ENCODE data around the gene TRAPPC12.

TRAPPC12 gene

DNA sequence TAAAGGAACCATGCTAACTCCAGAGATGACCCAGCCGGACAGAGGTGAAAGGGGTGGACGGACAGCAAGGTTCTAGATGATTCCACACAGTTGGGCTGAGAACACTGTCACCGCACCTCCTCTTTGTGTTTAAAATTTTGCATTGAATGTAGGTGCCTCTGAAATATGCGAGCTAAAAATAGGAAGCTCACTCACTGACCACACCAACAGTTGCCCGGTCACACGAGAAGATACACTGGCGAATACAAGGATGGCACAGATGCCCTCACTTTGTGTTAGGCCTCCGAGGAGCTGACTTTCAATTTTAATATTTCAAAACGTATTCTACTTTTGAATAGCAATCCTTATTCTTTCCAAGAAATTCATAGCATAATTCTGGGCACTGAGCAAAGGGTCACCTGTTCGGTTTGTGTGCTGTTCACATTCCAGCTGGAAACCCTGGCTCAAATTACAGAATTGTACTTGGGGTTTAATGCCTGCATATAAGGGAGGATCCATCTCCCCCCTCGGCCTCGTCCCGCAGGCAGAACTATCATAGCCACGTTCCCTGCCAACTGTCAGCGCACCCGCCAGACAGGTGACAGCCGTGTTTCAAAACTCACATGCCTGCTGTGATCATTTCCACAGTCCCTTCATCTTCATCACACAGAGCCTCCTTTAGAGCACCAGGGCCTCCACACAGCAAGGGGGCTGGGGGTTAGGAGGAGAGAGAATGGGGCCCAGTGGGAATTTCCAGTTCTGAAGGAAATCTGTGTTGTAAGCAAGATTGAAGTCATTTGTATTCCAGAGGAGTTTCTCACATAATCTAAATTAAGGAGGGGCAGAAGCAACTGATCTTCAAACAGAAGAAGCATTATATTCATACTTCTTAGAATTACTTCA, 91.6 kb downstream of the TRAPPC12 start:
- TF ChIP-seq, protein P1, sequence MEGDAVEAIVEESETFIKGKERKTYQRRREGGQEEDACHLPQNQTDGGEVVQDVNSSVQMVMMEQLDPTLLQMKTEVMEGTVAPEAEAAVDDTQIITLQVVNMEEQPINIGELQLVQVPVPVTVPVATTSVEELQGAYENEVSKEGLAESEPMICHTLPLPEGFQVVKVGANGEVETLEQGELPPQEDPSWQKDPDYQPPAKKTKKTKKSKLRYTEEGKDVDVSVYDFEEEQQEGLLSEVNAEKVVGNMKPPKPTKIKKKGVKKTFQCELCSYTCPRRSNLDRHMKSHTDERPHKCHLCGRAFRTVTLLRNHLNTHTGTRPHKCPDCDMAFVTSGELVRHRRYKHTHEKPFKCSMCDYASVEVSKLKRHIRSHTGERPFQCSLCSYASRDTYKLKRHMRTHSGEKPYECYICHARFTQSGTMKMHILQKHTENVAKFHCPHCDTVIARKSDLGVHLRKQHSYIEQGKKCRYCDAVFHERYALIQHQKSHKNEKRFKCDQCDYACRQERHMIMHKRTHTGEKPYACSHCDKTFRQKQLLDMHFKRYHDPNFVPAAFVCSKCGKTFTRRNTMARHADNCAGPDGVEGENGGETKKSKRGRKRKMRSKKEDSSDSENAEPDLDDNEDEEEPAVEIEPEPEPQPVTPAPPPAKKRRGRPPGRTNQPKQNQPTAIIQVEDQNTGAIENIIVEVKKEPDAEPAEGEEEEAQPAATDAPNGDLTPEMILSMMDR (IDR thresholded peaks at IDR 0.05; ENCODE audit: insufficient read depth, low read length, poor library complexity, severe bottlenecking): no peak
- DNase-seq (ENCODE audit: extremely low read depth, insufficient read length): no peak
- peaks cover 26% of the 10 kb centered on the region for H3K36me3 ChIP-seq (ENCODE audit: control insufficient read depth, insufficient read depth, low read length)
- no peak overlapping the region for H3K4me3 ChIP-seq (replicated peaks; ENCODE audit: low read depth, low read length)
- H3K27me3 ChIP-seq (replicated peaks; ENCODE audit: control insufficient read depth, insufficient read depth, low read length): no peaks in the 10 kb centered on the region

DNA sequence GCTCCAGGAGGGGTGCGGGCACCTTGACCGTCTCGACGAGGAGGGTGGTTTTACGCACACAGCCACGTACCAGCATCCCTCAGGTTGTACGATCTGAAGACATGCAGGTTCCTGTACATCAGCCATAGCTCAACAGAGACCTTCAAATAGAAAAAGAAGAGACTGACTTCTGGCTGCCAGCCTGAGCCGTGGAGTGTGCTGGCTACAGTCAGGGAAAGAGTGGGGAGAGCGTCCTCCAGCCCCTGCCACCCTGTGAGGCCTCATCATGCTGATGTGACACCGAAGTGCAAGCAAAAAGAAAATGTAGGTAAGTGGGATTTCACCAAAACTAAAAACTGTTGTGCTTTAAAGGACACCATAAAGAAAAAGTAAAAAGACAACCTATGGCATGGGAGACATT, 92.8 kb downstream of the TRAPPC12 start:
- Histone ChIP-seq H3K36me3 (ENCODE audit: control insufficient read depth, insufficient read depth, low read length) (peaks cover 27% of the 10 kb centered on the region), H3K4me3 (replicated peaks; ENCODE audit: low read depth, low read length) (no peak overlapping the region)

DNA sequence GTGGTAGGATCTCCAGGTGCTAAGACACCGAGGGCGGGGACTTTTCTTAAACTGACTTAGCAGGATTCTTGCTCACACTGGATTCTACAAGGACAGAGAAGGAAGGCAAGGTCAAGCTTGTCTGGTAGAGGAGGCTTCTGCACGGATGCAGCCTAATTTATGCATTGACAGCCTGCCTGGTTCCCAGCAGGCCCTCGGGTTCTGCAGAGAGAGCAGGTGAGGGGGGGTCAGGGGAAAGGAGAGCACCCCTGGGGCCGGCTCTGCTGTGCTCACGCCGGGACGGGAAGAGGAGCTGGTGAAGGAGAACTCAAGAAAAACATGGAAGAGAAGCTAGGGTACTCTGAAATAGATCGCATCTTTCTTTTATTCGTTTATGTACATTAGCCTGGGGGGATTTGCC, 93.5 kb downstream of the TRAPPC12 start:
- no peak for DNase-seq (ENCODE audit: extremely low read depth, insufficient read length)
- H3K4me3 ChIP-seq (replicated peaks; ENCODE audit: low read depth, low read length): no peak overlapping the region
- peaks cover 23% of the 10 kb centered on the region for H3K36me3 ChIP-seq (ENCODE audit: control insufficient read depth, insufficient read depth, low read length)
- TF ChIP-seq, protein P1 (IDR thresholded peaks at IDR 0.05; ENCODE audit: insufficient read depth, low read length, poor library complexity, severe bottlenecking): no peak
- no peaks in the 10 kb centered on the region for H3K27me3 ChIP-seq (replicated peaks; ENCODE audit: control insufficient read depth, insufficient read depth, low read length)

More for the DNA sequence above, 92.8 kb downstream of the TRAPPC12 start:
- no peaks in the 10 kb centered on the region for H3K27me3 ChIP-seq (replicated peaks; ENCODE audit: control insufficient read depth, insufficient read depth, low read length)
- DNase-seq (ENCODE audit: extremely low read depth, insufficient read length): no peak
- TF ChIP-seq, protein P1 (IDR thresholded peaks at IDR 0.05; ENCODE audit: insufficient read depth, low read length, poor library complexity, severe bottlenecking): no peak

DNA sequence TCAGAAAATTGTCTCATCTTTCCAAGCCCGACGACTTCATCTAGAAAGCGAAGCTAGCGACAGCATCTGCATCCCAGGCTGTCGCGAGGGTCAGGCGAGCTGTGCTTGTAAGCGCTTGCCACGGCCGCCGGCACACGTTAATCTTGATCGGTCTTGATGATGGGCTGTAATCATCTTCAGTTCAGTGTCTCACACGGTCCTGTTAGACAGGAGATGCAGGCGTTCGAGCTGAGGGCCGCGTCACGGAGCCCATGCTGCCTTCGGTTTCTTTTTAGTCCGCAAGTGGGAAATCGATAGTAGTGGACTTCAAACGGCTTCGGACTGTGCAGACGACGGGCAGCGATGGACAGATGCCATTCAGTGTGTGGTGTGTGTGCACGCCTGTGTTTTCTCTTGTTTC, 96.3 kb downstream of the TRAPPC12 start:
- no peaks in the 10 kb centered on the region for H3K27me3 ChIP-seq (replicated peaks; ENCODE audit: control insufficient read depth, insufficient read depth, low read length)
- H3K4me3 ChIP-seq (replicated peaks; ENCODE audit: low read depth, low read length): no peak overlapping the region
- TF ChIP-seq, protein P1 (IDR thresholded peaks at IDR 0.05; ENCODE audit: insufficient read depth, low read length, poor library complexity, severe bottlenecking): no peak
- DNase-seq (ENCODE audit: extremely low read depth, insufficient read length): no peak
- peaks cover 18% of the 10 kb centered on the region for H3K36me3 ChIP-seq (ENCODE audit: control insufficient read depth, insufficient read depth, low read length)

DNA sequence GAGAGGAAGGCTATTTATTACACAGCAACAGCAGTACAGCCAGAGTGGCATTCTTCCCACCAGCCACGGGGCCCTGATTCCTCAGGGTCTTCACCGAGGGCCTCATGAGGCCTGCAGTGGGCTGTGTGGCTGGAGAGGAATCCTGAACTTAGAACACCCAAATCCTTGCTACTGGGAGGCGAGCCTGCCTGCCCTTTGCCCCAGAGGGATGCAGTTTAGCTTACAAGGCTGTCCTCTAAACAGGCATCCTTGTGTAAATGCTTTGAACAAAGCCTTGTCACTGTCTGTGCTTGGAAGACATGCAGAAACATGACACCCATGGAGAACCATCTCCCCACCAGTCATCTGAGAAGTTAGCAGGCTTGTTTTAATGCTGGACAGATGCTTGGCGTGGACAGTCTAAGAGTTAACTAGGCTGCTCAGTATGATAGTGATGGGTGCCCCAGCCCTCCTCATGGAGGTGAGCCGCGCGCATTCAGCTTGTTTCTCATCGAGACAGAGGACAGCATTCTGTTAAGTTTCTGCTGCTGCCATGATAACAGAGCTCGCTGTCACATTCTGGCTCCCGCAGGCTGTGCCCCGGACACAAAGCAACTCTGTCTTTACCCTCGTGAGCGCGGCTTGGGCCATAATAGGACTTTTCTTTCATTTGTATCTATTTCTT, 97.0 kb downstream of the TRAPPC12 start:
- peaks cover 16% of the 10 kb centered on the region for H3K36me3 ChIP-seq (ENCODE audit: control insufficient read depth, insufficient read depth, low read length)
- no peak for DNase-seq (ENCODE audit: extremely low read depth, insufficient read length)
- TF ChIP-seq, protein P1 (IDR thresholded peaks at IDR 0.05; ENCODE audit: insufficient read depth, low read length, poor library complexity, severe bottlenecking): no peak
- H3K27me3 ChIP-seq (replicated peaks; ENCODE audit: control insufficient read depth, insufficient read depth, low read length): no peaks in the 10 kb centered on the region
- no peak overlapping the region for H3K4me3 ChIP-seq (replicated peaks; ENCODE audit: low read depth, low read length)

Measured in GM06990 (cell line).